Stimulated activated CD4-positive, alpha-beta T cell treated with anti-CD3 and anti-CD28 coated beads, Interleukin-12 subunit alpha, Interleukin-12 subunit beta, amount 100 ng/mL, for 24 hours (primary cell): ENCODE measurements around the gene KIFC3.
"Not testable (repeated sequence)": the region's sequence is repeated elsewhere in the genome, so short reads cannot be mapped to it uniquely, and the experiment has no call there.

Experiments
- DNase-seq, 2 experiments: peaks; one replicate each; pipeline ENCODE4 v3.0.0-alpha.2; 2020; ENCODE audit warnings: low read depth in 2 of 2

KIFC3 gene

GRCh38 chr16:57786632-57787518 lies 15.4 kb downstream of the KIFC3 start:
- DNase-seq: no peak

GRCh38 chr16:57785924-57786323 lies 16.4 kb downstream of the KIFC3 start:
- DNase-seq: no peak

GRCh38 chr16:57785385-57785784 lies 16.9 kb downstream of the KIFC3 start:
- DNase-seq: no peak

- DNase-seq: no peak
These were observed 18.0 kb downstream of the KIFC3 start for GRCh38 chr16:57784334-57784733.

GRCh38 chr16:57783883-57784282 lies 18.4 kb downstream of the KIFC3 start:
- no peak for DNase-seq

GRCh38 chr16:57783116-57783515 lies 19.2 kb downstream of the KIFC3 start:
- no peak for DNase-seq

GRCh38 chr16:57782607-57783055 lies 19.7 kb downstream of the KIFC3 start:
- DNase-seq: not testable (repeated sequence)

- DNase-seq: no peak
These were observed 20.3 kb downstream of the KIFC3 start for GRCh38 chr16:57781741-57782606.

GRCh38 chr16:57781349-57781740 lies 20.9 kb downstream of the KIFC3 start:
- DNase-seq: no peak

- DNase-seq: not testable (repeated sequence)
These were observed 22.5 kb downstream of the KIFC3 start for GRCh38 chr16:57779836-57780235.

GRCh38 chr16:57778658-57779057 lies 23.6 kb downstream of the KIFC3 start:
- no peak for DNase-seq

GRCh38 chr16:57775661-57776469 lies 26.4 kb downstream of the KIFC3 start:
- DNase-seq: no peak

- DNase-seq: no peak
These were observed 27.5 kb downstream of the KIFC3 start for GRCh38 chr16:57774705-57775285.

GRCh38 chr16:57773655-57774295 lies 28.5 kb downstream of the KIFC3 start:
- DNase-seq: no peak

GRCh38 chr16:57773019-57773418 lies 29.3 kb downstream of the KIFC3 start:
- DNase-seq: no peak

GRCh38 chr16:57771141-57771785 lies 31.0 kb downstream of the KIFC3 start:
- no peak for DNase-seq

GRCh38 chr16:57770361-57770760 lies 31.9 kb downstream of the KIFC3 start:
- DNase-seq: no peak

GRCh38 chr16:57769541-57770145 lies 32.6 kb downstream of the KIFC3 start:
- no peak for DNase-seq

- DNase-seq: no peak
These were observed 35.5 kb downstream of the KIFC3 start for GRCh38 chr16:57766714-57767348.
